Activated naive CD8-positive, alpha-beta T cell treated with anti-CD3 and anti-CD28 coated beads, Interleukin-2, amount 10 ng/mL, durations not matched to agents 7 days and 5 days (primary cell): ENCODE results near the gene KIF3B. TPM values are rescaled to one million over a fixed set of nuclear protein-coding genes. Genes with fewer than 3 reads are reported as not detected.
"Not testable (repeated sequence)": the region's sequence is repeated elsewhere in the genome, so short reads cannot be mapped to it uniquely, and the experiment has no call there.

ENCODE experiments used
- ATAC-seq: fragments of 150-1000 bp; cut with Tn5 transposase; one replicate; pipeline ENCODE4 v1.10.0; 2021; ENCODE audit warnings: low read depth, moderate library complexity
- POLR2A ChIA-PET: fragments of 350-600 bp; sonication (Branson Sonifier 250); formaldehyde crosslinking; loops from one replicate; lab custom pipeline; 2021; ENCODE audit warnings: antibody characterized with exemption; lab: Charles Lee
- DNase-seq: peaks from one replicate; pipeline ENCODE4 v3.0.0; 2021
- H3K27ac Mint-ChIP-seq: one replicate; pipeline ENCODE4 v1.8.0; 2022; ENCODE audit warnings: mild to moderate bottlenecking, mixed read lengths
- H3K27me3 Mint-ChIP-seq: one replicate; pipeline ENCODE4 v1.8.0; 2022; ENCODE audit warnings: mild to moderate bottlenecking, moderate library complexity, mixed read lengths
- H3K36me3 Mint-ChIP-seq: one replicate; pipeline ENCODE4 v1.8.0; 2021; ENCODE audit warnings: mild to moderate bottlenecking, mixed read lengths
- H3K4me1 Mint-ChIP-seq: one replicate; pipeline ENCODE4 v1.8.0; 2021; ENCODE audit warnings: mixed read lengths
- H3K4me3 Mint-ChIP-seq: one replicate; pipeline ENCODE4 v1.8.0; 2022; ENCODE audit warnings: mild to moderate bottlenecking, moderate library complexity, mixed read lengths
- H3K9me3 Mint-ChIP-seq: one replicate; pipeline ENCODE4 v1.8.0; 2021; ENCODE audit warnings: mixed read lengths
- total RNA-seq, 2 experiments: library from RNA; stranded (reverse); gene quantifications; one replicate each; pipeline ENCODE4 v1.2.3, GENCODE V29; 2021

KIF3B gene
- total RNA-seq, 2 experiments from 2014 or later: 14.3 to 14.4 TPM

GRCh38 chr20:32382102-32382950 is 104.9 kb downstream of the KIF3B start:
- no peak overlapping the region for H3K4me3 Mint-ChIP-seq
- peaks cover 24% of the 10 kb centered on the region for H3K36me3 Mint-ChIP-seq
- no peak overlapping the region for H3K27ac Mint-ChIP-seq
- no peaks in the 10 kb centered on the region for H3K27me3 Mint-ChIP-seq
- no peak for ATAC-seq
- DNase-seq: no peak
- no peaks in the 10 kb centered on the region for H3K9me3 Mint-ChIP-seq
- peaks cover 29% of the 10 kb centered on the region for H3K4me1 Mint-ChIP-seq
- POLR2A ChIA-PET: interaction anchor here (1.0 kb wide), 1 partner anchor 15 kb away, joined by 4 read pairs; no protein-coding TSS in a partner anchor

GRCh38 chr20:32383441-32383840 is 106.0 kb downstream of the KIF3B start:
- H3K4me1 Mint-ChIP-seq: peaks cover 35% of the 10 kb centered on the region
- H3K27ac Mint-ChIP-seq, H3K27me3 Mint-ChIP-seq, DNase-seq, ATAC-seq, POLR2A ChIA-PET, H3K4me3 Mint-ChIP-seq, H3K9me3 Mint-ChIP-seq: not testable (repeated sequence)
- H3K36me3 Mint-ChIP-seq: peaks cover 18% of the 10 kb centered on the region

Other genes starting within 250 kb of the KIF3B start
- under 1 TPM; 0.61 to 0.79 TPM for gene HCK, start 225.4 kb upstream of the KIF3B start, total RNA-seq
- gene TM9SF4, start 167.9 kb upstream of the KIF3B start, total RNA-seq: 10 to 100 TPM; 36.9 to 39.7 TPM
- gene PLAGL2, start 69.9 kb upstream of the KIF3B start, total RNA-seq: 10 to 100 TPM; 20.4 to 20.8 TPM
- 10 to 100 TPM; 23.9 to 24.2 TPM for gene POFUT1, start 69.8 kb upstream of the KIF3B start, total RNA-seq
- gene ASXL1, start 80.7 kb downstream of the KIF3B start, total RNA-seq: 100 to 1,000 TPM; 102 to 107 TPM